Adrenal gland (tissue), 12 donors: ENCODE data around the gene LYPD8. TPM values are rescaled to one million over a fixed set of nuclear protein-coding genes. Genes with fewer than 3 reads are reported as not detected.

Experiments used
- DNase-seq, 7 donors: peaks; one replicate each; pipeline ENCODE4 v3.0.0-alpha.2; 2019 to 2020
- H3K27ac ChIP-seq, 5 donors: fragments of 200-600 bp; sonication (generic) in 4 of 5; 1 replicate in 3 of 5; 2 replicates in 2 of 5; pipeline versions ENCODE4 v1.5.1 to v1.8.0; 2016 to 2020; ENCODE audit warnings: mild to moderate bottlenecking in 1 of 5
- H3K27me3 ChIP-seq: fragments of 200-600 bp; 2 replicates; pipeline ENCODE4 v1.8.0; 2021
- H3K36me3 ChIP-seq, 2 donors: fragments of 200-600 bp; replicated peaks in 1 of 2; 1 replicate in 1 of 2; 2 replicates in 1 of 2; pipeline versions ENCODE4 v1.5.1 to v1.8.0; 2018 to 2022
- H3K4me1 ChIP-seq, 2 donors: fragments of 200-600 bp; replicated peaks in 1 of 2; 1 replicate in 1 of 2; 2 replicates in 1 of 2; pipeline versions ENCODE4 v1.5.1 to v1.8.0; 2018 to 2021
- H3K4me3 ChIP-seq, 4 donors: fragments of 200-600 bp; sonication (generic) in 3 of 4; one replicate each; pipeline ENCODE4 v1.5.1; 2016 to 2018
- H3K9me3 ChIP-seq, 3 donors: fragments of 200-600 bp; sonication (generic) in 1 of 3; replicated peaks in 1 of 3; 1 replicate in 2 of 3; 2 replicates in 1 of 3; pipeline versions ENCODE4 v1.5.1 to v1.8.0; 2016 to 2021
- POLR2A ChIP-seq, 2 donors: fragments of 450-650 bp; IDR thresholded peaks; one replicate each; pipeline ENCODE4 v1.6.1; 2017; ENCODE audit warnings: antibody characterized with exemption in 2 of 2, mild to moderate bottlenecking in 2 of 2, moderate library complexity in 1 of 2
- WGBS, 4 donors: extraction: QIAGEN DNeasy Blood & Tissue Kit in 2 of 4; methylation state at CpG; one replicate each; pipeline versions ENCODE4 v1.1.5 to v1.1.7; 2013 to 2017; 5-methylcytosine and 5-hydroxymethylcytosine counted together
- intact Hi-C, 2 donors: fragments of 100-400 bp; cut with DNase I; formaldehyde crosslinking; loops; one replicate each; pipeline versions ENCODE4 v1.14.1 to v1.15.0; 2022 to 2023
- polyA plus RNA-seq, 3 donors: library from polyadenylated mRNA; stranded (reverse); fragments of 200-250 nt in 2 of 3; fragments of 350-450 nt in 1 of 3; fragmentation: Illumina TruSeq in 1 of 3; extraction: RNeasy Lipid Tissue Mini Kit (QIAGEN cat#74804) in 1 of 3; gene quantifications; one replicate each; pipeline ENCODE4 v1.2.3, GENCODE V29; 2013 to 2014
- total RNA-seq, 9 donors: library from RNA; depleted of rRNA in 4 of 9; stranded (reverse); fragments of >200 nt in 4 of 9; fragments of 120-200 nt in 1 of 9; fragmentation: NEBNext Ultra II Directional in 1 of 9; extraction: Animal tissue kit (Norgen Biotek cat#: 25700) in 1 of 9; gene quantifications; one replicate each; pipeline versions ENCODE4 v1.1.0 to v1.2.4, GENCODE V29; 2013 to 2023
- TF ChIP-seq, protein P1 (sequence below), 6 experiments: fragments of 450-650 bp in 4 of 6; fragments of 200-600 bp in 2 of 6; sonication (generic) in 1 of 6; IDR thresholded peaks; 1 replicate in 5 of 6; 2 replicates in 1 of 6; pipeline versions ENCODE4 v1.5.1 to v1.8.0; 2016 to 2021; ENCODE audit warnings: antibody characterized with exemption in 6 of 6, mild to moderate bottlenecking in 2 of 6, moderate library complexity in 1 of 6
- donor health status: healthy with polysubstance abuse.
- donor health status: Bipolar disorder and iron deficiency.
- donor health status: DM: yes; HTN: yes; CAD: no.
- donor health status: DM: no; HTN: no; CAD: no.
- donor health status: DM: no; HTN: no; CAD: no.
- donor health status: DM: yes; HTN: yes; CAD: no.

The LYPD8 gene
- total and polyA plus RNA-seq, 12 donors, result 0.13 TPM; not detected in 11

DNA sequence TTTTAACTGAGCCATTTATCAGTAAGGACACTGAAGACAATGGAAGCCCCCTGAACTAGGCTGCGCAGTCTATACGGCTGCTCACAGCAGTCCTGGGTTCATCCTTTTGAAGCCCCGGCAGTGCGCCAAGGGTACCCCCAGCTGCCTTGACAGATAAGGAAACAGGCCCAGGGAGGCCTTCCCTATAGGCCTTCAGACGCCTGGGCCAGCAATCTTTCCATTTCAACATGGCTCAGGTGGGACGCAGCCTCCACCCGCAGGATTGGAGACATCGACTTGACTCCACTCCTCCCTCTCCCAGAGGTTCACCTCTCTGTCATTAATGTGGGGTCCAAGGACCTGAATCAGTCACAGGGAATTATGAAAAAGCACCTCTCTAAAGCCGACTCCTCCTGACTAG is 2.8 kb upstream of the LYPD8 start:
- no peaks in the 10 kb centered on the region for H3K9me3 ChIP-seq
- 86 to 94% (median 90%) methylated on average over 7 to 9 of the region's 9 CpGs for WGBS, 4 donors
- no peaks in the 10 kb centered on the region for H3K27me3 ChIP-seq
- intact Hi-C loops, result no loop called here
- TF ChIP-seq POLR2A (IDR thresholded peaks at IDR 0.05), result no peak
- TF ChIP-seq, protein P1, sequence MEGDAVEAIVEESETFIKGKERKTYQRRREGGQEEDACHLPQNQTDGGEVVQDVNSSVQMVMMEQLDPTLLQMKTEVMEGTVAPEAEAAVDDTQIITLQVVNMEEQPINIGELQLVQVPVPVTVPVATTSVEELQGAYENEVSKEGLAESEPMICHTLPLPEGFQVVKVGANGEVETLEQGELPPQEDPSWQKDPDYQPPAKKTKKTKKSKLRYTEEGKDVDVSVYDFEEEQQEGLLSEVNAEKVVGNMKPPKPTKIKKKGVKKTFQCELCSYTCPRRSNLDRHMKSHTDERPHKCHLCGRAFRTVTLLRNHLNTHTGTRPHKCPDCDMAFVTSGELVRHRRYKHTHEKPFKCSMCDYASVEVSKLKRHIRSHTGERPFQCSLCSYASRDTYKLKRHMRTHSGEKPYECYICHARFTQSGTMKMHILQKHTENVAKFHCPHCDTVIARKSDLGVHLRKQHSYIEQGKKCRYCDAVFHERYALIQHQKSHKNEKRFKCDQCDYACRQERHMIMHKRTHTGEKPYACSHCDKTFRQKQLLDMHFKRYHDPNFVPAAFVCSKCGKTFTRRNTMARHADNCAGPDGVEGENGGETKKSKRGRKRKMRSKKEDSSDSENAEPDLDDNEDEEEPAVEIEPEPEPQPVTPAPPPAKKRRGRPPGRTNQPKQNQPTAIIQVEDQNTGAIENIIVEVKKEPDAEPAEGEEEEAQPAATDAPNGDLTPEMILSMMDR (IDR thresholded peaks at IDR 0.05), result no peak
- H3K4me3 ChIP-seq, result no peak overlapping the region
- H3K36me3 ChIP-seq, result no peaks in the 10 kb centered on the region
- H3K27ac ChIP-seq, result no peak overlapping the region
- H3K4me1 ChIP-seq, result no peaks in the 10 kb centered on the region
- DNase-seq, result no peak

DNA sequence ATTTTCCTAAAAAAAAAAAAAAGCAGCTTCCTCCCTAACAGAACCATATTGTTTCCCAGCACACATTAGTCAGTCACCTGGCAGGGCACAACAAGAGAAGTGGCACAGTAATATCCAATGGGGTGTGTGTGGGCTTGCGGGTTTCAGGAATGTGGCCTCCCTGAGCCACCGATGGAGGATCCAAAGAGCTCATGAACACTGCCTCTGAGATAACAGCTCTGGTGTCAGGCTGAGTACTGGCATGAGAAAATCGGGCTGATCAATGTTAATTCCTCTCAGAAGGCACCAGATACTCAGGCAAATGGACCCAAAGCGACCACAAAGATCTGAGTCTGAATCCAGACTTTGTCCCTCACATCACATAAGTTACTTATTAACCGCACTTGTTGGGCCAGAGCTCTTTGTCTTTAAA is 2.2 kb upstream of the LYPD8 start:
- Histone ChIP-seq H3K9me3 (no peaks in the 10 kb centered on the region), H3K36me3 (no peaks in the 10 kb centered on the region), H3K4me1 (no peaks in the 10 kb centered on the region), H3K4me3 (no peak overlapping the region), H3K27me3 (no peaks in the 10 kb centered on the region), H3K27ac (no peak overlapping the region)
- no peak for TF ChIP-seq POLR2A (IDR thresholded peaks at IDR 0.05)
- TF ChIP-seq, protein P1 (IDR thresholded peaks at IDR 0.05), result no peak
- 74 to 85% (median 76%) methylated on average over 5 of the region's 5 CpGs for WGBS, 4 donors
- intact Hi-C loops, result no loop called here
- DNase-seq, result no peak

DNA sequence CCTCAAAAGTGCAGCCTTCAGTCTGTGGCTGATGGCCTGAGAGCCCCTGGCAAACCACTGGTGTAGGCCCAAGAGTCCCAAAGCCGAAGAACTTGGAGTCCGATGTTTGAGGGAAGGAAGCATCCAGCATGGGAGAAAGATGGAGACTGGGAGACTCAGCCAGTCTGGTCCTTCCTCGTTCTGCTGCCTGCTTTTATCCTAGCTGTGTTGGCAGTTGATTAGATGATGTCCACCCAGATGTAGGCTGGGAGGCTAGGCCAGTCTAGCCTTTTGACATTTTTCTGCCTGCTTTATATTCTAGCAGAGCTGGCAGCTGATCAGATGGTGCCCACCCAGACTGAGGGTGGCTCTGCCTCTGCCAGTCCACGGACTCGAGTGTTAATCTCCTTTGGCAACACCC is 1.1 kb upstream of the LYPD8 start:
- intact Hi-C loops, result no loop called here
- Histone ChIP-seq H3K36me3 (no peaks in the 10 kb centered on the region), H3K4me1 (no peaks in the 10 kb centered on the region), H3K27me3 (no peaks in the 10 kb centered on the region), H3K4me3 (no peak overlapping the region), H3K9me3 (no peaks in the 10 kb centered on the region), H3K27ac (no peak overlapping the region)
- 73 to 84% (median 79%) methylated on average over 5 of the region's 5 CpGs for WGBS, 4 donors
- DNase-seq, result no peak
- TF ChIP-seq, protein P1 (IDR thresholded peaks at IDR 0.05), result no peak
- TF ChIP-seq POLR2A (IDR thresholded peaks at IDR 0.05), result no peak

DNA sequence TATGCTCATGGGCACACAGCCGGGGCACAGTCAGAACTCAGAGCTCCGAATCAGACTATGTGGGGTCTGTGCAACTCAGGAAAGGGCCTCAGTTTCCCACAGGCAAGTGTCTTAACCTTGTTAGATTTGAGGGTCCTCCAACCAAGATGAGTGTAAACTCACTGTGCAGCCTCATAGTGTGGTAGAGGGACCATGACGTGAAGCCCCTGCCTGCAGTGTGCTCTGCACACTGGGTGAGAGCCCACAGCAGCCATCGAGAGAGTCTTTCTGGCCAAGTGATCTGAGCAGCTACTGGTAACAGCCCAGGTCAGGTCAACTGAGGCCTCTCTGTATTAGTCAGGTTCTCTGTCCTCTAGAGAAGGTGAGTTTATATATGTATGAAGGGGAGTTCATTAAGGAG is 592 bp upstream of the LYPD8 start:
- no peaks in the 10 kb centered on the region for H3K4me1 ChIP-seq
- no peak overlapping the region for H3K27ac ChIP-seq
- H3K36me3 ChIP-seq, result no peaks in the 10 kb centered on the region
- 76 to 98% (median 86%) methylated on average over 4 of the region's 4 CpGs for WGBS, 4 donors
- intact Hi-C loops, result no loop called here
- H3K27me3 ChIP-seq, result no peaks in the 10 kb centered on the region
- DNase-seq, result no peak
- H3K4me3 ChIP-seq, result no peak overlapping the region
- no peak for TF ChIP-seq POLR2A (IDR thresholded peaks at IDR 0.05)
- TF ChIP-seq, protein P1 (IDR thresholded peaks at IDR 0.05), result no peak
- no peaks in the 10 kb centered on the region for H3K9me3 ChIP-seq
